Measurements from ENCODE around the gene ZNF71.
A peak's percentile ranks its signal among the peaks of the same experiment; 100 is the strongest.

Gene ZNF71

DNA sequence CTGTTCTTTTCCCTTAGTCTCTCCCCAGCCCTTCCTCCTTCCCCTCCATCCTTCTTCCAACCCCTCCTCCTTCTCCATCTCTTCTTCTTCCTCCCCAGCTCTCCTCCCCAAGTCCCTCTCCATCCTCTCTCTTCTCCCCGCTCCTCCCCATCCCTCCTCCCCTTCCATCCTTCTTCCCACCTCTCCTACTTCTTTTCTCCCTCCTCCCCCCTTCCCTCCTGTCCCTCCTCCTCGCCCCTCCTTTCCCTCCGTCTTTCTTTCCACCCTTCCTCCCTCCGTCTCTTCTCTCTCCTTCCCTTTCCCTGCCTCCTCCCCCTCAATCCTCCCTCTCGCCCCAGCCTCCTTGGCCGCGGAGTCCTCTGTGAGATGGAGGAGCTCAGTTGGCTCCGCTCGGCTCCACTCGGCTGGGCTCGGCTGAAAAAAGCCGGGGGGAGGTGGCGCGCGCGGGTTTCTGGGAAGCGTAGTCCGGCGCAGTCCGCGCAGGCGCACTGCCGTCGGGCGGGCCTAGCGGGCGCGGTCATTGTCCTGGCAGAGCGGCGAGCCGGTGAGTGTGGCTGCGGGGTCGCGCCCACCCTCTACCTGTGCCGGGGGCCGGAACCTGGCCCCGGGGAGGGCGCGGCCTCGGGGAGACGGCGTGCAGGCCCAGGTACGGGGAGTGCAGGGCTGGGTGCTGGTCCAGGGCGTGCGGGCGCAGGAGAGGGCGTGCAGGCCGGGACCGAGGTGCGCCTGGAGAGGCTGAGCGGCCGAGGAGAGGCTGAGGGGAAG is at the start of gene ZNF71:
TSS of gene ZNF71 (plus strand) at position 520 of the 765 bp plus-strand sequence. CDS start 6,257 bp downstream, outside the sequence.
- DNase-seq, result peak; percentile 27

GRCh38 chr19:56547535-56547934 is 47.6 kb upstream of the ZNF71 start:
- DNase-seq, result no peak

DNA sequence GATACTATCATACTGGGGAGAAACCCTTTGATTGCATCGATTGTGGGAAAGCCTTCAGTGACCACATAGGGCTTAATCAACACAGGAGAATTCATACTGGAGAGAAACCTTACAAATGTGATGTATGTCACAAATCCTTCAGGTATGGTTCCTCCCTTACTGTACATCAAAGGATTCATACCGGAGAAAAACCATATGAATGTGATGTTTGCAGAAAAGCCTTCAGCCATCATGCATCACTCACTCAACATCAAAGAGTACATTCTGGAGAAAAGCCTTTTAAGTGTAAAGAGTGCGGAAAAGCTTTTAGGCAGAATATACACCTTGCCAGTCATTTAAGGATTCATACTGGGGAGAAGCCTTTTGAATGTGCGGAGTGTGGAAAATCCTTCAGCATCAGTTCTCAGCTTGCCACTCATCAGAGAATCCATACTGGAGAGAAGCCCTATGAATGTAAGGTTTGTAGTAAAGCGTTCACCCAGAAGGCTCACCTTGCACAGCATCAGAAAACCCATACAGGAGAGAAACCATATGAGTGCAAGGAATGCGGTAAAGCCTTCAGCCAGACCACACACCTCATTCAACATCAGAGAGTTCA is 40.7 kb upstream of the ZNF71 start:
- no peak for DNase-seq

GRCh38 chr19:56562766-56563165 is 32.3 kb upstream of the ZNF71 start:
- no peak for DNase-seq

DNA sequence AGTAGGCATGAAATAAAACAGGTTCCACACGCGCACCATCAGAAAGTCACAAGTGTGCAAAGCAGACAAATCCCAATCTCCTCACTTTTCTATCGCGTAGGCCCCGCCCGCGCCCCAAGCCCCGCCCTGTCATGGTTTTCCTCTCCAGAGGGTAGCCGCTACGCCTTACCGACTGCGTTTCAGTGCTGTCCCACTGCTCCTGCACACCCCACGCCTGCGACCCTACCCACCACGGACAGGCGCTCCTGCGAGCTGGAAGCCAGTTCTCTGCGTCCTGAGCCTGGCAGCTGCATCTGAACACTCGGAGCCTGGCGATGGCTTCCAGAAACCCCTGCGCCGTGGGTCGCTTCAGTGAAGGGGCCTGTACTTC is 28.2 kb upstream of the ZNF71 start:
- no peak for DNase-seq

DNA sequence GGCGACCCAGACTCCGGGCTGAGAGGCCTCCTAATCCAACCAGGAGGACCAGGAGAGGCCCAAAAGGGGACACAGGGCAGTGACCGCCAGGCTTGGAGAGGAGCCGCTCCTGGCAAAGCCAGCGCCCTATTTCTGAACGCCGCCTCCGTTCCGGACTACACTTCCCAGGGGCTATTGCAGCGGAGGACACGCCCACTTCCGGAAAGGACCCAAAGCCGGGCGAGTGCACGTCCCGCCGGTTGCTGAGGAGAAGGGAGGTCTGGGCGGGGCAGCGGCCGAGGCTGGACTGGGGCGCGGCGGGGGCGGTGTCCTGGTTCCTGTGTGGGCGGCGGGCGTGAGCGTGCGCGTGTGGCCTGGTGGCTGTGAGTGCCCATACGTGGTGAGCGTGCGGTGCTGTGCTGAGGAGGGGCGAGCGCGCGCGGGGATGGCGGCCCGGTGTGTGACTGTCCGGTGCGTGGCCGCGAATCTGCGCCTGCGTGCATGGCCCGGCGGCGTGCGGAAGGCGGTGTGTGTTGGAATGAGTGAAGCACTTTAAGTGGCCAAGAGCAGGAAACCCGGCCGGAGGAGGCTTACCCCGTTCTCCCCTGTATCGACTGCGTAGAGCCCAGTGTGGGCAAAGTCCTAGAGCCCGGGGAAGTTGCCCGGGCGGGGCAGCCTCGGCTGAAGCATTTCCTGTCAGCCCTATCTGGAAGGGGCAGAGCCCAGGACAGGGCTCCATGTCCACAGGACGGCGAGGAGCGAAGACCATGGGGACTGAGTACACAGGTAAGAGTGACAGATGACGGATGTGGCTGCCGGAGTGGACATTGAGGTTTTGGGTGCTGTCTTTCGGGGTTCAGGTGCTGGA is 27.6 kb upstream of the ZNF71 start, which contains the start of gene ZNF470:
TSS of gene ZNF470 (plus strand) at position 195 of the 847 bp plus-strand sequence. CDS start 2,844 bp downstream, outside the sequence.
- DNase-seq, result no peak

DNA sequence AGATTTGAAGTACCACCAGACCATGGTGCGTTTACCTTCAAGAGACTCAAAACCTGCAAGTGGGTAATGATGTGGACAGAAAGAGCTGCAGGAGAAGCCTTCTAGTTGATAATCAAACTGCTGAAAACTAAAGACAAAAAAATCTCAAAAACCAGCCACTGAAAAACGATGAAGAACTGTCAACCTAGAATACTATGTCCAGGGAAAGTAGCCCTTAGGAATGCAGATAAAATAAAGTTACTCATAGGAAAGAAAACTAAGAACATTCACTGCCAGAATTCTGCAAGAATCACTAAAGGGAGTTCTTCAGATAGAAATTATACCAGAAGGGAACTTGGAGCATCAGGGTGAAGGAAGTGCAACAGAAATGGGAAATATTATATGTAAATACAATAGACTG is 22.5 kb upstream of the ZNF71 start:
- no peak for DNase-seq

DNA sequence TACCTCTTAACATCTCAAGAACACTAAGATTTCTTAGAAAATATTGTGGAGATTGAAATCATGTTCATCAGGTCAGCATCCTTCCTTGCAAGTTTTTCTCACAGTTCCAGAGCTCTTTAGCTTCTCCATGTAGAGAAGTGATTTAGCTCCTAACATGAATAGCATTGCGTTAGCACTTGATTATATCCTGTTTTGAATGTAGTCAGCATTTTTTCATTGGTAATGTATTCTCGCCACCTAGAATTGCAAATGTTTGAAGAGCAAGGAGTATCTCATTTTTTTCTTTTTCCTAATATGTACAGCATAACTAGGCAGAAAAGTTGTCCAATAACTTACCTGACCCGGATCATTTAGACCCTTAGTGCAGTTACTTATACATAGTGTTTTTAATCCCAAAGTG is 21.2 kb upstream of the ZNF71 start:
- no peak for DNase-seq

- DNase-seq, result no peak
Measured at GRCh38 chr19:56577719-56578602, 17.1 kb upstream of the ZNF71 start.

GRCh38 chr19:56594446-56594782 is 688 bp upstream of the ZNF71 start:
- no peak for DNase-seq

GRCh38 chr19:56595548-56595899 is 422 bp downstream of the ZNF71 start:
- no peak for DNase-seq

GRCh38 chr19:56596676-56597075 is 1.6 kb downstream of the ZNF71 start:
- no peak for DNase-seq

DNA sequence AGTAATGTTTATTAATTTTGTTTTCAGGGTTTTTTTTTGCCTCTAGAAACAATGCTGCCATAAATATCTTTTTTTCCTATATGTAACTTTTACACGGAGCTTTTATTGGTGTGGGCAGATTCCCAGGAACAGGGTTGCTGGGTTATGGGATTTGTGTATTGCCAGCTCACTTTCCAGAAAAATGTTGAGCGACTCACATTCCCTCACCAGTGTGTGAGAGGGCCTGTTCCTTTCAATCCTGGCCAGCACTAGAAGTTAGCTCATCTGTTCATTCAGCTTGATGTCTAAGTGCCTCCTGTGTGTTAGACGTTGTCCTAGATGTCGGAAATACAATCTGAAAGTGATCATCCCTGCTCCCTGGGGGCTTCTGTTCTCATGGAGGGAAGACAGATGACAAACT is 2.6 kb downstream of the ZNF71 start:
- DNase-seq, result no peak

DNA sequence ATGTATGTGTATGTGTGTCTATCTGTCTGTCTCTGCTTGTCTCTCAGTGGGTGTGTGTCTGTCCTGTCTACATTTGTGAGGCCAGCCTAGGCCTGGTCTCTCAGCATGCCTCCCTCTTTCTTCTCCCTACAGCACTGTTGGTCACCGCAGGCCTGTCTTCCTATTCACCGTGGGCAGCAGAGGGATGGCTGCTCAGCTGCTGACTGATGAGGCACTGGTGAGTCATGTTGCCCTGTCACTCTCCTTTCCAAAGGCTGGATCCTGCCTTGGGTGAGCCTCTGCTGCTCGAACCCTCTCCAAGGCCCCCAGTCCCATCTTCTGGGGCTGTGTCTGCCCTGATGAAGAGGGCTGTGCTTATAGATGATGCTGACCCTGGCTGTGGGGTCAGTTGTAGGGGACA is 6.3 kb downstream of the ZNF71 start:
- no peak for DNase-seq

DNA sequence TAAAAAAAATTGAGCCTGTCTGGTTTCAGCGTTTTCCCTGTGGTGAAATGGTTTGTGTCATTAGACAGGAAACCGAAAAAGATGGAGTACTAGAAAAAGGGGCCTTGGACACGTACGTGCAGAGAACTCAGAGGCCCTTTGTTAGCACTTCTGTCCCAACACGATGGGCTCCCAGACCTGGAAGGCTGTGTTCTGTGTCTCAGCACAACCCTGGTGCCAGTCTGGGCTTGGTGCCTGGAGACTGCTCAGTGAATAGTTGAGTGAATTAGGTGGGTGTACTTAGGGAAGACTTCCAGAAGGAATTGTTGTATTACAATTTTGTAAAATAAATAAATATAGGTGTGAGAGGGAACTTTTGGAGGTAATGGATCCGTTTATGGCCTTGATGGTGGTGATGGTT is 8.7 kb downstream of the ZNF71 start:
- DNase-seq, result no peak

DNA sequence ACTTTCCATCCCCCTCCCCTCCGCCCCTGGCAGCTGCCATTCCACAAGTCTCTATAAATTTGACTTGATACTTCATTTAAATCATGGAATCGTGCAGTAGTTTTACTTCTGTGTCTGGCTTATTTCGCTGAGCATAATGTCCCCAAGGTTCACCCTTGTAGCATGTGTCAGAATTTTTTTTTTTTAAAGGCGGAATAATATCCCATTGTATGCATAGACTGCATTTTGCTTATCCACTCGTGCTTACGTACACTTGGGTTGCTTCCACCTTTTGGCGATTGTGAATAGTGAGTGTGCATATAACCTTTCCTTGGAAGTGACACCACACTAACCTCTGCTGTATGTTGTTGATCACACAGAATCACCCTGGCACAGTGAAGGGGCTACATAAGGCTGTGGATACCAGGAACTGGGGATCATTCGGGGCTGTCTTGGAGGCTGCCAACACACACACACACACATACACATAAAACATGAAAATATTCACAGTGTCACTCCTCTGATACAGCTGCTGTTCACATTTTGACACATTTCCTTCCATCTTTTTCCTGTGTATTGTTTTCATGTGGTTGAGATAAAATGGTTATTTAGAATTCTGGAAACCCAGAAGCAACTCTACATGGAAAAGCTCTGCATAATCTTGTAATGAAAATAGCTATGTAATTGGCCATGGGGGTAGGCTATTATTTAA is 13.3 kb downstream of the ZNF71 start:
- DNase-seq, result no peak

GRCh38 chr19:56611288-56611687 is 16.2 kb downstream of the ZNF71 start:
- no peak for DNase-seq

DNA sequence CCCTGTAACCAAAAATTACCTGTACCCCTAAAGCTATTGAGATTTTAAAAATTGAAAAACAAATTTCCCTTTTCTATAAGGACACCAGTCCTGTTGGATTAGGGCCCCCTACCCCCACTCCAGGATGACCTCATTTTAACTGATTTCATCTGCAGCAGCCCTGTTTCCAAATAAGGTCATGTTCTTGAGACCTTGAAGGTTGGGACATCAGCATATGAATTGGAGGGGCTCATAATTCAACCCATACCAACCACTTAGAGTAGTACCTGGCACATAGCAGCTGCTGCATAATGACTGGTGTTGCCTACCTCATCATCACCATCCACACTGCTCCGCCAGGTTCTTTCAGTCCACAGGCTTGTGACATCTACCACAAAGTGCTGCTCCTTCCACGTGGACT is 17.6 kb downstream of the ZNF71 start:
- no peak for DNase-seq

DNA sequence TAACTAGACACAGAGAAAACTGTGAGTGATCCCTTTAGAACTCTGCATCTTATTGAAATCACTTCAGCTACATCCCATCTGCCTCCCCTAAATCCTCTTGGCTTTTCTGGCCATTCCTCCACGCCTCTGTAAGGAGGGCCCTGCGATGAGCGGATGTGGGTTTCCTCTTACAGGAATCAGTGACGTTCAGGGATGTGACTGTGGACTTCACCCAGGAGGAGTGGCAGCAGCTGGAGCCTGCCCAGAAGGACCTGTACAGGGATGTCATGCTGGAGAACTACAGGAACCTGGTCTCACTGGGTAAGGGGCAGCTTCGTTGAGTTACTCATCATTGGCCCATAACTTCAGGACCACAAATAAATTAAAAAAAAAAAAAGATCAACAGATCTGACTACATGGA is 18.5 kb downstream of the ZNF71 start:
- no peak for DNase-seq

DNA sequence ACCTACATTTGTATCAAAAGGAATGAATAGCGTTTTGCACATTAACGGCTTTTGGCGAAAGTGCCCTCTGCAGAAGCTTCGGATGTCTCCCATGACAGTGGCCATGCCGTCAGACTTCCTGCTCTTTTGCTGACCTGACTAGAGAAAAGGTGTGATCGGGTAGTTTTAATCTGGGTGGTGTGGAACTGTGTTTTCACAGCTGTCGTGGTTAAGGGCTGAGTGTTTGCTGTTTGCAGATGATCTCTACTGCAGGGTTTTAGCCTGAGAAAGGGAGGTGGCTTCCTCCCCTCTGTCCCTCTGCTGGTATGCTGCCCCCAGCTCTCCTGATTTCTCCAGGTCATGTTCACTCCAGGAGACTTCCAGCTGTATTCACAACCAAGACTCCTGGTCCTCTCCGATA is 22.4 kb downstream of the ZNF71 start:
- no peak for DNase-seq

DNA sequence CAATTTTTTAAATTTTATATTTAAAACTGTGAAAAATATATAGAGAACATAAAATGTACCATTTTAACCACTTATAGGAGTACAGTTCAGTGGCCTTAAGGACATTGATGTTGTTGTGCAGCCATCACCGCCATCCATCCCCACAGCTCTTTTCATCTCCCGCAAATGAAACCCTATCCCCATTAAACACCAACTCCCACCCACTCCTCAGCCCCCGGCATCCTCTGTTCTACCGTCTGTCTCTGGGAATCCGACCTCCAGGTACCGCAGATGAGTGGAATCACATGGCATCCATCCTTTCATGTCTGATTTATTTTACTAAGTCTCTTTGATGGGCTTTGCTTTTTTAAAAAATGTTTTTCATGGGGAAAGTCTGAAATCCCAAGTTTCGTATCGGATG is 24.0 kb downstream of the ZNF71 start:
- no peak for DNase-seq

DNA sequence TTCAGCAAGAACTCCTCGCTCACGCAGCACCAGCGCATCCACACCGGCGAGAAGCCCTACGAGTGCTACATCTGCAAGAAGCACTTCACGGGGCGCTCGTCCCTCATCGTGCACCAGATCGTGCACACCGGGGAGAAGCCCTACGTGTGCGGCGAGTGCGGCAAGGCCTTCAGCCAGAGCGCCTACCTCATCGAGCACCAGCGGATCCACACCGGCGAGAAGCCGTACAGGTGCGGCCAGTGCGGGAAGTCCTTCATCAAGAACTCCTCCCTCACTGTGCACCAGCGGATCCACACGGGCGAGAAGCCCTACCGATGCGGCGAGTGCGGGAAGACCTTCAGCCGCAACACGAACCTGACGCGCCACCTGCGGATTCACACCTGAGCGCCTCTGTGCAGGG is 27.3 kb downstream of the ZNF71 start:
- DNase-seq, result no peak

Measured in NCI-H1417 treated with DMSO at 0.1 percent for 48 hours (cell line).